Caco-2 (cell line): ENCODE results near the gene SMARCA4. TPM values are rescaled to one million over a fixed set of nuclear protein-coding genes. Genes with fewer than 3 reads are reported as not detected.

Source experiments
- BruUV-seq: library from RNA; stranded (reverse); fragments of 400-500 nt; replicated peaks from 2 replicates; lab custom pipeline; 2021; lab: Mats Ljungman, UMichigan
- CTCF ChIA-PET: fragments of 300-600 bp; sonication (Branson Sonifier 250); formaldehyde crosslinking; loops from one replicate; lab custom pipeline; 2022; ENCODE audit warnings: antibody characterized with exemption; lab: Charles Lee
- POLR2A ChIA-PET: fragments of 300-600 bp; sonication (Branson Sonifier 250); formaldehyde crosslinking; loops from one replicate; lab custom pipeline; 2022; ENCODE audit warnings: antibody characterized with exemption; lab: Charles Lee
- DNase-seq, 2 experiments: peaks; one replicate each; pipeline versions ENCODE4 v3.0.0 to v3.0.0-alpha.2; 2020 to 2022
- H3K27me3 ChIP-seq: replicated peaks from 2 replicates; pipeline ENCODE4 v1.6.0; 2011; ENCODE audit warnings: low read length; ENCODE audit not compliant: control insufficient read depth, insufficient read depth
- H3K36me3 ChIP-seq: 2 replicates; pipeline ENCODE4 v1.5.1; 2011; ENCODE audit warnings: low read length; ENCODE audit not compliant: control insufficient read depth, insufficient read depth
- H3K4me1 ChIP-seq: fragments of 250-450 bp; sonication (Bioruptor Pico); 2 replicates; pipeline ENCODE4 v1.5.1; 2020; ENCODE audit warnings: mild to moderate bottlenecking
- H3K4me3 ChIP-seq: 2 replicates; pipeline ENCODE4 v1.5.1; 2011; ENCODE audit warnings: low read depth, mild to moderate bottlenecking, control low read depth, low read length
- H3K9me3 ChIP-seq: fragments of 250-450 bp; sonication (Bioruptor Pico); 2 replicates; pipeline ENCODE4 v1.5.1; 2020; ENCODE audit warnings: mild to moderate bottlenecking, moderate library complexity
- H3K27ac Mint-ChIP-seq: one replicate; pipeline ENCODE4 v1.8.0; 2022; ENCODE audit warnings: mixed read lengths; ENCODE audit not compliant: unreplicated experiment
- H3K27me3 Mint-ChIP-seq: one replicate; pipeline ENCODE4 v1.8.0; 2022; ENCODE audit warnings: mixed read lengths; ENCODE audit not compliant: insufficient read depth, unreplicated experiment
- H3K36me3 Mint-ChIP-seq: one replicate; pipeline ENCODE4 v1.8.0; 2022; ENCODE audit warnings: mild to moderate bottlenecking, mixed read lengths; ENCODE audit not compliant: insufficient read depth, unreplicated experiment
- H3K4me1 Mint-ChIP-seq: one replicate; pipeline ENCODE4 v1.8.0; 2022; ENCODE audit warnings: low read depth, mixed read lengths; ENCODE audit not compliant: unreplicated experiment
- H3K4me3 Mint-ChIP-seq: one replicate; pipeline ENCODE4 v1.8.0; 2022; ENCODE audit warnings: mild to moderate bottlenecking, moderate library complexity, mixed read lengths; ENCODE audit not compliant: unreplicated experiment
- H3K9me3 Mint-ChIP-seq: one replicate; pipeline ENCODE4 v1.8.0; 2022; ENCODE audit warnings: mixed read lengths; ENCODE audit not compliant: unreplicated experiment
- intact Hi-C: fragments of 100-400 bp; cut with micrococcal nuclease; formaldehyde crosslinking; loops from one replicate; pipeline ENCODE4 v1.10.0; 2022; ENCODE audit not compliant: unreplicated experiment
- total RNA-seq: library from RNA; stranded (reverse); gene quantifications from 2 replicates; pipeline ENCODE4 v1.2.3, GENCODE V29; 2022
- TF ChIP-seq, protein P1 (sequence below), 2 experiments: fragments of 200-600 bp in 1 of 2; IDR thresholded peaks; 1 replicate in 1 of 2; 2 replicates in 1 of 2; pipeline versions ENCODE4 v1.5.1 to v1.8.0; 2011 to 2022; ENCODE audit warnings: antibody characterized with exemption in 1 of 2, control low read depth in 1 of 2, inconsistent platforms in 1 of 2, low read depth in 1 of 2, low read length in 1 of 2, mild to moderate bottlenecking in 1 of 2, moderate library complexity in 1 of 2; ENCODE audit not compliant: insufficient read depth in 1 of 2, severe bottlenecking in 1 of 2, unreplicated experiment in 1 of 2

The SMARCA4 gene
- total RNA-seq, 1 experiment from 2014 or later, result 171 TPM

DNA sequence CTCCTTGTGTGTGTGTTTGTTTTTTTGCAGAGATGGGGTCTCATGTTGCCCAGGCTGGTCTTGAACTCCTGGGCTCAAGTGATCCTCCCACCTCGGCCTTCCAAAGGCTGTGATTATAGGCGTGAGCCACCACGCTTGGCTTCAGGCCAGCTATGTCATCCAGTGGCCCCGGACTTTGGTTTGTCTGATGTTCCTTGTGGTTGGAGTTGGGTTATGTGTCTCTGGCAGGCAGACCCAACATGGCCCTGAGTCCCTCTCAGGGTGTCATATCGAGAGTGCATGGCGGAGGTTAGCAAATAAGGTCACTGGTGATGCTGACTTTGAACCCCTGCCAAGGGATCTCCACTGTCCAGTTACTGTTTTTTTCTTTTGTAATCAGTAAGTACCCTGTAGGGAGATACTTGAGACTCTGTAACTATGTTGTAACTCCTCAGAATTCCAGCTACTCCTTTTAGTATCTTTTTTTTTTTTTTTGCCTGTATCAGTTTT, 37.3 kb downstream of the SMARCA4 start:
- no peaks in the 10 kb centered on the region for H3K4me1 Mint-ChIP-seq
- Histone ChIP-seq H3K9me3 (no peaks in the 10 kb centered on the region), H3K4me3 (no peak overlapping the region), H3K27me3 (no peaks in the 10 kb centered on the region), H3K36me3 (0 out of 2 replicates have a peak, but pooled peaks cover 2% of the 10 kb centered on the region), H3K4me1 (no peaks in the 10 kb centered on the region)
- intact Hi-C loops, result no loop called here
- CTCF ChIA-PET, result interaction anchor here (0.6 kb wide), 1 partner anchor 23 kb away, joined by 7 read pairs; no protein-coding TSS in a partner anchor
- H3K9me3 Mint-ChIP-seq, result no peaks in the 10 kb centered on the region
- DNase-seq, result no peak
- H3K27ac Mint-ChIP-seq, result no peak overlapping the region
- H3K4me3 Mint-ChIP-seq, result no peak overlapping the region
- BruUV-seq, result no TSS peak
- no peaks in the 10 kb centered on the region for H3K27me3 Mint-ChIP-seq
- peaks cover 80% of the 10 kb centered on the region for H3K36me3 Mint-ChIP-seq
- POLR2A ChIA-PET, result no interaction called here
- TF ChIP-seq, protein P1, sequence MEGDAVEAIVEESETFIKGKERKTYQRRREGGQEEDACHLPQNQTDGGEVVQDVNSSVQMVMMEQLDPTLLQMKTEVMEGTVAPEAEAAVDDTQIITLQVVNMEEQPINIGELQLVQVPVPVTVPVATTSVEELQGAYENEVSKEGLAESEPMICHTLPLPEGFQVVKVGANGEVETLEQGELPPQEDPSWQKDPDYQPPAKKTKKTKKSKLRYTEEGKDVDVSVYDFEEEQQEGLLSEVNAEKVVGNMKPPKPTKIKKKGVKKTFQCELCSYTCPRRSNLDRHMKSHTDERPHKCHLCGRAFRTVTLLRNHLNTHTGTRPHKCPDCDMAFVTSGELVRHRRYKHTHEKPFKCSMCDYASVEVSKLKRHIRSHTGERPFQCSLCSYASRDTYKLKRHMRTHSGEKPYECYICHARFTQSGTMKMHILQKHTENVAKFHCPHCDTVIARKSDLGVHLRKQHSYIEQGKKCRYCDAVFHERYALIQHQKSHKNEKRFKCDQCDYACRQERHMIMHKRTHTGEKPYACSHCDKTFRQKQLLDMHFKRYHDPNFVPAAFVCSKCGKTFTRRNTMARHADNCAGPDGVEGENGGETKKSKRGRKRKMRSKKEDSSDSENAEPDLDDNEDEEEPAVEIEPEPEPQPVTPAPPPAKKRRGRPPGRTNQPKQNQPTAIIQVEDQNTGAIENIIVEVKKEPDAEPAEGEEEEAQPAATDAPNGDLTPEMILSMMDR (IDR thresholded peaks at IDR 0.05; ENCODE audit: insufficient read depth in 1 of 2, low read depth in 1 of 2, low read length in 1 of 2, severe bottlenecking in 1 of 2, unreplicated experiment in 1 of 2), result no peak

DNA sequence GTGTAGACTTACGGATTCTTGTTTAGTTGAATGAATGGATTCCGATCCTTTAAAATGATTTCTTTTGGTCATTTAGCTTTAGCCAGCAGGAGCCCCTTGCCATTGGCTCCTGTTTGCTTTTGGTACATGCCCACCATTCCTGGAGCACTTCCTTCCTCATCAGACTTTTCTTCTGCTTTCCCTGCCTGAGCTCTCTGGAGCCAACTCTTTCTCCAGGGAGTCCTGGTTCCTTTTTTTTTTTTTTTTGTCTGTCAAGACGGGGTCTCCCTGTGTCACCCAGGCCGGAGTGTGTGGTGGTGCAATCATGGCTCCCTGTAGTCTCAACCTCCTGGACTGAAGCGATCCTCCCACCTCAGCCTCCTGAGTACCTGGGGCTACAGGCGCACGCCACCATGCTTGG, 37.8 kb downstream of the SMARCA4 start:
- H3K4me1 Mint-ChIP-seq, result no peaks in the 10 kb centered on the region
- H3K36me3 ChIP-seq, result 0 out of 2 replicates have a peak, but pooled peaks cover 2% of the 10 kb centered on the region
- CTCF ChIA-PET, result no interaction called here

DNA sequence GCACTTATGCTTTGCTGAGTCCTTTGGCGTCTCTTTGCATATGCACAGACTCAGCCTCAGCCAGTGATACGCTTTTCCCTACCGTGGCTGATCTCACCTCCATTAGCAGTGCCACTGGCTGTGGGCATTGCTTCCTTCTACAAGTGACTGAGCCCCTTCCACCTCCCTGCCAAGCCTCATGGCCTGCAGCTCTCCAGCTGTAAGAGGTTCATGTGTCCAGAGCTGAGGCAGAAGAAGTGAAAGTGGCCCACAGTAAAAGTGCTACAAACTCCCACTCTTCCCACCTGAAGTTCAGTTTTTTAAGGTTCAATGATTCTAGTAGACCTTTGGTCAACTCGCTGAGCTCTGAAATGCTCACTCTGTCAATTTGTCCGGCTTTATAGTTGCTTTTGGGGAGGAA, 44.7 kb downstream of the SMARCA4 start:
- Mint-ChIP-seq H3K9me3 (no peaks in the 10 kb centered on the region), H3K27ac (peak overlapping the region; percentile 35), H3K4me3 (no peak overlapping the region), H3K36me3 (peaks cover 85% of the 10 kb centered on the region), H3K27me3 (no peaks in the 10 kb centered on the region), H3K4me1 (peaks cover 5% of the 10 kb centered on the region)
- H3K9me3 ChIP-seq, result no peaks in the 10 kb centered on the region
- no peak overlapping the region for H3K4me3 ChIP-seq
- H3K27me3 ChIP-seq, result no peaks in the 10 kb centered on the region
- intact Hi-C loops, result no loop called here
- no peak for DNase-seq
- TF ChIP-seq, protein P1 (IDR thresholded peaks at IDR 0.05; ENCODE audit: insufficient read depth in 1 of 2, low read depth in 1 of 2, low read length in 1 of 2, severe bottlenecking in 1 of 2, unreplicated experiment in 1 of 2), result no peak
- CTCF ChIA-PET, result interaction anchor here (0.9 to 1.9 kb wide), 2 partner anchors 66 to 69 kb away, joined by 3 to 7 read pairs; no protein-coding TSS in a partner anchor
- POLR2A ChIA-PET, result no interaction called here
- BruUV-seq, result no TSS peak
- H3K4me1 ChIP-seq, result no peaks in the 10 kb centered on the region
- peaks cover 3% of the 10 kb centered on the region for H3K36me3 ChIP-seq

More for the DNA sequence above, 37.8 kb downstream of the SMARCA4 start:
- TF ChIP-seq, protein P1 (IDR thresholded peaks at IDR 0.05; ENCODE audit: insufficient read depth in 1 of 2, low read depth in 1 of 2, low read length in 1 of 2, severe bottlenecking in 1 of 2, unreplicated experiment in 1 of 2), result no peak
- H3K9me3 Mint-ChIP-seq, result no peaks in the 10 kb centered on the region
- BruUV-seq, result no TSS peak
- no peak overlapping the region for H3K27ac Mint-ChIP-seq
- Histone ChIP-seq H3K4me1 (no peaks in the 10 kb centered on the region), H3K27me3 (no peaks in the 10 kb centered on the region), H3K9me3 (no peaks in the 10 kb centered on the region), H3K4me3 (no peak overlapping the region)
- POLR2A ChIA-PET, result no interaction called here
- H3K27me3 Mint-ChIP-seq, result no peaks in the 10 kb centered on the region
- DNase-seq, result no peak
- no peak overlapping the region for H3K4me3 Mint-ChIP-seq
- H3K36me3 Mint-ChIP-seq, result peaks cover 80% of the 10 kb centered on the region
- intact Hi-C loops, result no loop called here
